WERI-Rb-1 (cell line): Measurements from ENCODE around the gene SLC25A51.

ENCODE experiments used
- DNase-seq: peaks from one replicate; pipeline ENCODE4 v3.0.0-alpha.2; 2020
- H3K27ac ChIP-seq: fragments of 250-450 bp; sonication (Bioruptor Pico); 2 replicates; pipeline ENCODE4 v1.5.1; 2020; ENCODE audit warnings: mild to moderate bottlenecking, moderate library complexity
- H3K27me3 ChIP-seq: fragments of 250-450 bp; sonication (Bioruptor Pico); 2 replicates; pipeline ENCODE4 v1.5.1; 2021; ENCODE audit warnings: mild to moderate bottlenecking, low read depth, moderate library complexity; ENCODE audit not compliant: insufficient read depth, severe bottlenecking
- H3K36me3 ChIP-seq: fragments of 250-450 bp; sonication (Bioruptor Pico); 2 replicates; pipeline ENCODE4 v1.5.1; 2020; ENCODE audit warnings: mild to moderate bottlenecking, moderate library complexity
- H3K4me3 ChIP-seq: 2 replicates; pipeline ENCODE4 v1.5.1; 2011; ENCODE audit warnings: low read depth, mild to moderate bottlenecking, control low read depth, low read length
- H3K9me3 ChIP-seq: fragments of 250-450 bp; sonication (Bioruptor Pico); 2 replicates; pipeline ENCODE4 v1.5.1; 2021; ENCODE audit warnings: mild to moderate bottlenecking, moderate library complexity; ENCODE audit not compliant: severe bottlenecking
- CTCF ChIP-seq: IDR thresholded peaks from 2 replicates; pipeline ENCODE4 v1.5.1; 2011; ENCODE audit warnings: low read depth, mild to moderate bottlenecking, control low read depth, inconsistent platforms, low read length

Gene SLC25A51

GRCh38 chr9:37935096-37935495 is 31.2 kb upstream of the SLC25A51 start:
- peaks cover 51% of the 10 kb centered on the region for H3K36me3 ChIP-seq
- DNase-seq: no peak
- no peak for TF ChIP-seq CTCF

GRCh38 chr9:37931592-37931991 is 27.7 kb upstream of the SLC25A51 start:
- Histone ChIP-seq H3K36me3 (peaks cover 49% of the 10 kb centered on the region), H3K27me3 (no peaks in the 10 kb centered on the region), H3K27ac (no peak overlapping the region), H3K4me3 (no peak overlapping the region), H3K9me3 (no peaks in the 10 kb centered on the region)
- no peak for TF ChIP-seq CTCF
- no peak for DNase-seq

More at GRCh38 chr9:37935096-37935495, 31.2 kb upstream of the SLC25A51 start:
- no peaks in the 10 kb centered on the region for H3K27me3 ChIP-seq
- no peak overlapping the region for H3K4me3 ChIP-seq
- no peaks in the 10 kb centered on the region for H3K9me3 ChIP-seq
- H3K27ac ChIP-seq: no peak overlapping the region

DNA sequence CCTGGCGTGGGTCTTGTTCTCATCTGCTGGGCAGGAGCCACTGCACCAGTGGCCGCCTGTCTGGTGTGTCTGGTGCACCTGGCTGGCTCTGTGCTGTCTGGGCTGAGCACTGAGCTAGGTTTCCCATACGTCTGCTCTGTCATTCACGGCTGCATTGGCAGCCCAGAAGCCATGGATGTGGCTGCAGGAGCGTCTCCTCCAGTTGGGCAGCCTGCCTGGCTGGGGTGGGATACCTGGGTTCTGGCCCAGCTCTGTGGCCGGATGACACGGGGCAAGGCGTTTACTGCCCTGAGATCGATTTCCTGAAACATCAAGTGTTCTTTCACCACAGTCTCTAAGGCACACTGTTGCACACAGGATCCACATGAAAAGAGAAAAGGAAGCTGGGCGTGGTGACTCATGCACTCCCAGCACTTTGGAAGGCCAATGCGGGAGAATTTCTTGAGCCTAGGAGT is 25.5 kb upstream of the SLC25A51 start:
- no peak overlapping the region for H3K4me3 ChIP-seq
- no peak overlapping the region for H3K27ac ChIP-seq
- no peak for TF ChIP-seq CTCF
- DNase-seq: no peak
- no peaks in the 10 kb centered on the region for H3K9me3 ChIP-seq
- no peaks in the 10 kb centered on the region for H3K27me3 ChIP-seq
- peaks cover 47% of the 10 kb centered on the region for H3K36me3 ChIP-seq

DNA sequence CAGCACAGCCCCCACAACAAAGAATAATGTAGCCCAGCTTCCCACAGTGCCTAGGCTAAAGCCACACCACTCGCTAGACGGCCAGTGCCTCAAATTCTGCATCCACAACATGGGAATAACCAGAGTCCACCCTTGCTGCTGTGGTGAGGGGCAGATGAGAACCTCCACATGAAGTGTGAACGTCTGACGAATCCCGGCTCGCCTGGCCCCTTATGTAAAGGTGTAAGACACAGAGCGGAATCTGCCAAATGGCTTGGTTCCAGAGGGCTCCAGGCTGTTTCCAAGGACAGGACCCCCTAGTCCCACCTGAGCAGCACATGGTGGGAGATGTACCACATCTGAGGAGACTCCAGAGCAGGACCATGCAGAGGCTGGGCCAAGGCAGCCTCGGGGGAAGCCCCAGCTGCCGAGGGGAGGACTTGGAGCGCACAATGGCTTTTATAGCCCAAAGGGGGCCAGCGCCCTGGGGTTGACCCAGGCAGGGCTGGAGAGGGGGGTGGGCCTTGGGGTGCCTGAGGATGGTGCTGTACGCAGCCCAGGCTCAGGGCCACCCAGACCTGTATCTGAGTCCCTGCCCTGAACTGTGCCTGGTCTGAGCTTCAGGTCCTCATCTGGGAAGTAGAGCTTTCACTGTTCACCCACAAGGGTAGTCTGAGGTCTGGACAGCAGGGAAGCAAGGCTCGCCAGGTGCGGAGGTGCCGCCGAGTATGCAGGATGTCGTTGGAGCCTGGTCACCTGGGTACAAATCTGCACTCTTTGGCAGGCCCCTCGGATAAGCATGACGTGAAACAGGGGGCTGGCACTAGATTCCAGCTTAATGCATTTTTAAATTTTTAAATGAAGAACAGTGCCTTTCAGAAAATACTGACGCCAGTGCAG is 24.9 kb upstream of the SLC25A51 start:
- Histone ChIP-seq H3K27ac (no peak overlapping the region), H3K9me3 (no peaks in the 10 kb centered on the region), H3K27me3 (no peaks in the 10 kb centered on the region), H3K4me3 (no peak overlapping the region), H3K36me3 (peaks cover 48% of the 10 kb centered on the region)
- no peak for DNase-seq
- TF ChIP-seq CTCF: no peak

GRCh38 chr9:37927601-37928551 is 23.9 kb upstream of the SLC25A51 start:
- H3K4me3 ChIP-seq: no peak overlapping the region
- no peaks in the 10 kb centered on the region for H3K27me3 ChIP-seq
- H3K27ac ChIP-seq: no peak overlapping the region
- TF ChIP-seq CTCF: no peak
- no peaks in the 10 kb centered on the region for H3K9me3 ChIP-seq
- peaks cover 41% of the 10 kb centered on the region for H3K36me3 ChIP-seq
- DNase-seq: no peak
